Testis (tissue), 2 donors: ENCODE data around the gene RASGRF2.

Experiments used
- CTCF ChIP-seq, 3 experiments: fragments of 450-650 bp in 2 of 3; fragments of 200-600 bp in 1 of 3; sonication (generic) in 1 of 3; IDR thresholded peaks; one replicate each; pipeline ENCODE4 v1.5.1; 2016 to 2019; ENCODE audit warnings: antibody characterized with exemption in 3 of 3, mild to moderate bottlenecking in 2 of 3, moderate library complexity in 1 of 3
- POLR2A ChIP-seq: fragments of 450-650 bp; IDR thresholded peaks from one replicate; pipeline ENCODE4 v1.6.1; 2017; ENCODE audit warnings: antibody characterized with exemption, mild to moderate bottlenecking, moderate library complexity

GRCh38 chr5:81184749-81185110 is 224.6 kb downstream of the RASGRF2 start:
- no peak for TF ChIP-seq POLR2A
- TF ChIP-seq CTCF (IDR thresholded peaks at IDR 0.05) = no peak
